GM21717 (cell line): ENCODE measurements around the gene PGM1.

Experiments used
- ATAC-seq: cut with Tn5 transposase; IDR thresholded peaks from one replicate; pipeline ENCODE4 v1.9.1; 2021; ENCODE audit warnings: mild to moderate bottlenecking, moderate library complexity; ENCODE audit not compliant: unreplicated experiment

PGM1 gene

DNA sequence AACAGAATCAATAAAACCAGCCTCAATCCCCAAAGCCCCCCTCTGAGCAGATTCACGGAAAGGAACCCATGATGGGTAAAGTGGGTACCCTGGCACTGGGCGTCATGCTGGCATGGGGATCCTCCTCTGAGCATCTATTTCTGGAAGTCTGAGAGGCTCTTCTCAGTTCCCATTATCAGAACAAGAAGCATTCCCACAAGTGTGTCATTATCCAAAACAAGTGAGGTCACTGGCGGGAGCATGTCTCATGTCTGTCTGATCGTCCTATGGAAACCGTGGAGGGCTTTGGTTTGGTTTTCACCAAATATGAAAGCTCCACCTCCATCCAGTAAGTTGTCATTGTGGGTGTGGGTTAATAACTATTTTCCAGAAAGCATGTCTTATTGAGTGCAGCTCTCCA lies 70.7 kb downstream of the PGM1 start:
- ATAC-seq: no peak

DNA sequence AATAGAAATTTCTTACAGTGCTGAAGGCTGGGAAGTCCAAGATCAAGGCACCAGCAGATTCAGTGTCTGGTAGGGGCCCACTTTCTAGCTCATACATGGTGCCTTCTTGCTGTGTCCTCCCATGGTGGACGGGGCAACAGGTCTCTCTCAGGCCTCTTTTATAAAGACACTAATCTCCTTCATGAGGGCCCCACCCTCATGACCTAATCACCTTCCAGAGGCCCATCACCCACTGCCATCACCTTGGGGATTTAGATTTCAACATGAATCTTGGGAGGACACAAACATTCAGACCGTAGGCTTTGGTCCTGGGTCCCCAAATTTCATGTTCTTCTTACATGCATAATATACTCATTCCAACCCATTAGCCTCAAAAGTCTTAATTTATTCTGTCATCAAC lies 71.5 kb downstream of the PGM1 start:
- no peak for ATAC-seq

DNA sequence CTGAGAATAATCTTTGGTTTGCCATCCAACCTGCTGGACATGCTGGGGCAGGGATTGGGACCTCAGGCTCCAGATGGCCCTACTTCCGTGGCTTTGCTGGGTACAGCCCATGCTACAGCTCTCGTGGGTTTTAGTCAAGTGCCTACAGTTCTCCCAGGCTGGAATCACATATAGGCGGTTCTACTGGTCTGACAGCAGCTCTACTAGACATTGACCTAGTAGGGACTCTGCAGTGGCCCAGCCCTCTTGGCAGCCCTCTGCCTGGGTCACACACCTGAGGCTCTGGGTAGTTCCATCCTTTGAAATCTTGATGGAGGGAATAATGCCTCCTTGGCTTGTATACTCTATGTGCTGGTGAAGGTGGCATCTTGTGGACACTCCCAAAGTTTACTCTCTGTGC lies 72.2 kb downstream of the PGM1 start:
- no peak for ATAC-seq

DNA sequence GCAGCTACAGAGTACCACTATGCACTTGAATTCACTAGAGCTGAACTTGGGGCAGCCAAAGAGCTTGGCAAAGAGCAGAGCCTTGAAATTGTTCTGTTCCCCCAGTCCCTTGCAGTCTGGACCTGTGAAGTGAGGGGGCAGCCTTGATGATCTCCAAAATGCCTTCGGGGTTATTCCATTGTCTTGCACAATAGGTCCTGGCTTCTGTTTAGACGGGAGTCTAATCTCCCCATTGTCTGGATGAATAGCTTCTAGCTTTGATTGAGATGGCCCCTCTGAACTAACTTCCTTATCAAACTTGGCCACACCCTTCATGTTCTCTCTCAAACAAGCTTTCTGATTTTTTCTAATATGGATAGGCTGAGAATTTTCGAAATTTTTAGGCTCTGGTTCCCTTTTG lies 72.6 kb downstream of the PGM1 start:
- ATAC-seq: no peak

DNA sequence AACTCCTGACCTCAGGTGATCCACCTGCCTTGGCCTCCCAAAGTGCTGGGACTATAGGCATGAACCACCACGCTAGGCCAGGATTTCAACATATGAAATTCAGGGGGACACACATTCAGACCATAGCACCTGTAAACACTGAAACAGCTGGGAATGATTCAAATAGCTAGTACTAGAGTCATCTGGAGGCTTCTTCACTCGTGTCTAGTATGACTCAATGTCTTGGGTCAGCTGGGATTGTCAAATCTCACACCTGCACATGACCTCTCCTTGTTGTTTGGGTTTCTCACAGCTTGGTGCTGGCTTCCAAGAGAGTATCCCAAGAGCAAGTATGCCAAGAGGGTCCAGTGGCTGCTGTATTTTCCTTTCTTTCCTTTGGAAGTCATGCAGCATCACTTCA lies 75.1 kb downstream of the PGM1 start:
- ATAC-seq: peak; percentile 61

DNA sequence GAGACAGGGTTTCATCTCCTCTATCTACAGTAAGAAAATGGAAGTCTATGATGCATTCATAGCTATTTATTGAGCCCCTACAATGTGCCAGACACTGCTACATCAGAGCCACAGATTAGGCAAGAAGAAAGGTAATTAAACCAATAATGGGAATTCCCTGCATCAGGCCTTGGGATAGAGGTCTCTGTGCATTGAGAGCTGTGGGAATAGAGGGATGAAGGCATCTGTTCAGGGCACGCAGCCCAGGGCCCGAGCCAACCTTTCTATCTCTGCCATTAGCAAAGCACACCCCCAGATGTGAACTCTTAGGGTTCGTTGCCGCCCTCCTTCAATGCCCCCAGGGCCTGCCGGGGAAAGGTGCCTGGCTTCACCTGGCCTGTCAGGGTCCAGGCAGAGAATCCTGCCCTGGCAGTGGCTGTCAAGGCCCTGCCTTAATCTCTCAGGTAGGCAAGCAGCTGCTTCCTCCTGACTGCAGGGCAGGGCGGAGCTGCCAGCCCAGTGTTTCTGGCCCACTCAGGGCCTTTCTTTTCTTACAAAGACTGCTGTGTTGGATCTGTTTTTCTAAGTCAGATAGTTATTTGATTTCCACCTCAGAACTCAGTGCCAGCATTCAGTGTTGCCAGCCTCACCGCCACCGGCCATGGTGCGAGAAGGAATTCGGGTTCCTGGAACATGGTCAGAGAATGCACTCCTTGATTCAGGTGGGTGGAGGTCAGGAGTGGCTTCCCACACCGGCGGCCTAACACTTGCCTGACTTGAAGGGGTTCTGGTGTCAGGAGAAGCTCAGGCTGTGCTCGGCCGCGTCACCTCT lies 76.1 kb downstream of the PGM1 start:
- ATAC-seq: no peak

DNA sequence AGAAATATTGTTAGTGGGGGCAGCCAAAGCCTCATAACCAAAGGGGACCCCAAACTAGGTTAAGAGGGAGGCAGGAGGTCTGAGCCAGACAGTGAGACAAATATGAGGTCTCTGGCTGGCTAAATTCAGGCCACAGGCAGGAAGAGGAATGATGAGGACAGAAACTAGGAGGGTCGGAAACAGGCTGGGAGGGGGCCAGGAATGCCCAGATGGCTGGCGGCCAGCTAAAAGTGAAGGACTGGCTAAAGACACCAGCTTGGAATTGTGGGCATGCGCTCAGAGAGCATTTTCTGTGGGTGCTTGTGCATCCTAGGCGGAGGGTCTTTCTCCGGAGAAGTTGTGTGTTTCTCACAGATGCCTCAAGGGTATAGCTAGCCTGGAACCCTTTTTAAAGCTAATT lies 77.0 kb downstream of the PGM1 start:
- ATAC-seq: no peak

DNA sequence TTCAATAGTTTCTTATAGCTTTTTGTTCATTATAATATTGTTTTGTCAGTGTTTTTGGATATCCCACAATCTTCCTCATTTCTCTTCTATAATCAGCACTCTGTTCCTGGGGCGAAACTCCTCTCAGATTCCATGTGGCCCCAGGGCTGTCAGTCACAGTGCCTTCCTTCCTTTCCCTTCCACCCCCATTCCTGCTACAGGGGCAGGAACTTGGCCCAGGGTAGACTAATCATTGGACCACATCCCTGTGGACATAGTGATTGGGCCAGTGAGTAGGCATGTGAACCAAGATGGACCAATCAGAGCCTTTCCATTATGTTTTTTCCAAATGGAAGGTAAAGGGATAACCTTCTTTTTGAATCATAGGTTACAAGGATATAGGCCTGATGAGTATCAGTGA lies 78.3 kb downstream of the PGM1 start:
- ATAC-seq: no peak

DNA sequence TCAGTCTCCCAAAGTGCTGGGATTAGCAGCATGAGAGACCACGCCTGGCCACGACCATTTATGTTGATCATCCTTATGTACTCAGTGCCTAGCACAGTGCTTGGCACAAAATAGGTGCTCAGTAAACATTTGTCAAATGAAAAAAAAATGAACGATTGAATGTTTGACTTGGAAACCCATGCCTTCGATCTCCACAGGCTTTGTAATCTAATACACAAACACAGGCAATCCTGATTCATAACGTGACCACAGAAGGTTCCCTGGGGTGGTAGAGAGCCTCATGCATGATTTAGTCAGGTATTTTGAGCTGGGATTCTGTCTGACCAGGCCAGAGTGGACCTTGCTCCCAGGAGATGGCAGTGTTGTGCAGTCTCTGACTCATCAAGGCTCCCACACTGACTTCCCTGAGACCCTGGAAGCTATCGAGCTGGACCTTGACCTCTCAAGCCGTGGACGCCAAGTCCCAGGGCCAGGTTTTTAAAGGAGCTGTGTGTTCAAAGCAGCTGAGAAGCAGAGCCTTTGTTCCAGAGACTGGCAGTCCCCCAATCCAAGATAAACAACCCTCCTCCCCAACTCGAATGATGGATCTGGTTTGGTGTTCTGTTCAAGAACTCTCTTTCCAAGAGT lies 81.1 kb downstream of the PGM1 start:
- peak; percentile 56 for ATAC-seq

DNA sequence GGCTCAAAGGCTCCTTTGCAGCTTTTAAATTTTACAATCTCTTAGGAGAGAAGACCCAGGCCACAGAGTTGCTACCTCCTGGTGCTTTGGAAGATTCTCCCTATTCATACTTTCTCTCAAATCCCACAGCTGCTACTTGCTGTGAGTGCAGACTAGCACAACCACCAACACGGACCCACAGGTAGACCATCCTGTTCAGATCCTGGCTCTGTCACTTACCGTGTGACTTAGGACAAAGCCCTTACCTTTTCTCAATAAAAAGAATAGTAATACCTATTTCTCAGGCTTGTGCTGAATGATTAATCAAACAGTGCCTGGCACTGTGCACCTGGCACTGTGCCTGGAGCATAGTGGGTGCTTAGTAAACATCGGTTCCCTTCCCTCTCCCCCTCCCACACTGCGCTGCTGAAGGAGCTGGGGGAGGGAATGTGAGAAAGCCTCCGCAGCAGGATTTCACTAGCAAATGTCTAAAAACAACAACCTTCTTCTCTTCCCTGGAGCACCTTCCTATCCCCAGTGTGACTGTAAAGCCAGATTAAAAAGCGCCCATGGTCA lies 81.7 kb downstream of the PGM1 start:
- no peak for ATAC-seq

DNA sequence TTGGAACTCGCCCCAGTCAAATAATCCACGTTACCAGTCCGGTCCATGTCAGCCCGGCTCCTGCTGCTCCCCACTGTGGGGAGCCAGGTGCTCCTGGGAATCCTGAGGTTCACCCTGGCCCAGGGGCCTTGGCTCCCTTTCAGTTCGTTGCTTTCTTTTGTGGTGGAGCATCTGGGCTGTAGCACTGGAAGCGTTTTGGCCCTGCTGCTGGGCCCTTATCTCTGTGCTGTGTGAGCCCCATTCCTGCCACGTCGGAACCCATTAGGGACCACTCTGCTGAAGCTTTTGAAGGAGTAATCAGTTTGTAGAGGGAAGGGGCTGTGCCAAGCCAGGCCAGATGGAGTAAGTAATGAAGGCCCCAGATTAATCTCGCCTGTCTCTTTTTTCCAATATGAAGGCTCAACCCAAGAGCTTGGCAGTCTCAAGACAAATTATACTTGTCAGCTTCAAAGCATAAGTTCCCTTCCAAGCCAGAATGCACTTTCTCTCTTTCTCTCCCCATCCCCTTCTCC lies 82.3 kb downstream of the PGM1 start:
- ATAC-seq: no peak

DNA sequence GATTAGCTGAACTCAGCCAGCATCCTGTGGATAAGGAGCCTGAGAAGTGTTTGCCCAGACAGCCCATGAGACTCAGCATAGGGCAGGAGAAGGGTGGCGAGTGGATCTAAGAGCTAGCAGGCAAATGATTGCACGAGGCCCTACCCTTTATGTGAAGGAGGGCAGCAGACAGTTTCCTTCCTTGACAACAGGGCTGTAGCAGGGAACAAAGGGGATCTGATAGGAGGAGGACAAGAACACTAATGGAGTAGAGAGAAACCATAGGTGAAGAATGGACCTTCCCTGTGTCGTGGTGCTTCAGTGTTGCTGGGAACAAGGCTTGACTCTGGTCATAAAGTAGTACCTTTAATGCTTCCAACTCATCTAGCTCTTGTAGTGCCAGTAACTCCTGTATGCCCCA lies 84.3 kb downstream of the PGM1 start:
- ATAC-seq: no peak

DNA sequence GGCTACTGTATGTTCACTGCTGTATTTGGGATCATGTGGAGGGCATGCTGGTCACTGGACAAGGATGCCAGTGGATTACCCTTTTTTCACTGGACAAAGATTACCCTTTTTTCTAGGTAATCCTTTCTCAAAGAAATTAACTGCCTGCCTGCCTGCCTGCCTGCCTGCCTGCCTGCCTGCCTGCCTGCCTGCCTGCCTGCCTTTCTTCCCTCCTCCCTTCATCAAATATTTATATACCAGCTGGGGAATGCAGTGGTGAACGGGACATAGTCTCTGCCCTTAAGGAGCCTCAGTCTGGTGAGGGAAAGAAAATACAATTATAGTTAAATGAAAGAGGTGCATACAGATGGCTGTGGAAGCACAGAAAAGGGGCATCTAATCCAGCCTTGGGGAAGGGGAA lies 85.0 kb downstream of the PGM1 start:
- no peak for ATAC-seq

DNA sequence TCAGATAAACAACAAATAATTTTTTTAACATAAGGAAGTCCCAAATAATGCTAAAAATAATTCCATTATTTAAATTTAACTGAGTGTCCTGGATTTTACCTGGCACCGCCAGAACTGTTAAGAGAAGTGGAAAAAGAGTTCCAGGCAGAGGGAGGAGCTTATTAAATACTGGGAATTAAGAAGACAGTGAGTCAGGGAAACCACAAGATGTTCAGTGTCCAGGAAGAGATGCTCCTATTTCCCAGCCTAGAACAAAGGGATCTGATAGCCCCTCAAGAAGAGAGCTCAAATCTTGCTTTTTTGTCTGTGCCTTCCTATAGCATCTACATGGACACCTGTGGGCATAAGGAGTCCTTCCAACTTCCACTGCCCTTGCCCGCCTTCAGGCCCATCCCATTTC lies 85.9 kb downstream of the PGM1 start:
- no peak for ATAC-seq

DNA sequence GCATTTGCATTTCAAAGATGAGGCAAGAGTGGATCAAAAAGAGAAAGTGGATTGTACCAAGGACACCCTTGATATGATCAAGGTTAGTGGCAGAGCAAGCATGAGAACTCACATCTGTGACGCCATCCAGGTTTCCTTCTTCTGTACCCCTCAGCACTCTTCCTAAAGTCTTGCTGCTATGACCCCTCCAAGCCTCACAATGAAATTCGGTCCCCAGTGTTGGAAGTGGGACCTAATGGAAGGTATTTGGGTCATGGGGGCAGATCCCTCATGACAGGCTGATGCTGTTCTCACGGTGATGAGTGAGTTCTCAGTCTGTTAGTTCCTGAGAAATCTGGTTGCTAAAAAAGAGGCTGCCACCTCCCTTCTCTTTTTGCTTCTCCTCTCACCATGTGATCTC lies 86.4 kb downstream of the PGM1 start:
- ATAC-seq: no peak

DNA sequence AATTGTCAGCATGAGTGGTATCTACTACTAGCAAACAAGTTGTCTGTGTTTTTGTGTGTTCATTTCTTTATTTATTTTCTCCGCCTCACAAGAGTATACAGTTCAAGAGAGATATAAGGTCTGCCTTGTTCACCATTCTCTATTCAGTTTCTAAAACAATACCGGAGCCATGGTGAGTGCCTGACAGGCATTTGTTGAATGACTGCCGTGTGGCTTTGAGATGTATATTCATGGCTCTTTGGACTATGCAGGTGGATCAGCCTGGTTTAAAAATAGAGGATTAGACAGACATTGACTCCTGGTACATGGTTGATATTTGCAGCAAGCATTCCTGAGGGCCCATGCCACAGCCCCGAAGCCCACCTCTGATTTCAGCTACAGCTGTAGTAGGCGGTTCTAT lies 89.7 kb downstream of the PGM1 start:
- no peak for ATAC-seq

DNA sequence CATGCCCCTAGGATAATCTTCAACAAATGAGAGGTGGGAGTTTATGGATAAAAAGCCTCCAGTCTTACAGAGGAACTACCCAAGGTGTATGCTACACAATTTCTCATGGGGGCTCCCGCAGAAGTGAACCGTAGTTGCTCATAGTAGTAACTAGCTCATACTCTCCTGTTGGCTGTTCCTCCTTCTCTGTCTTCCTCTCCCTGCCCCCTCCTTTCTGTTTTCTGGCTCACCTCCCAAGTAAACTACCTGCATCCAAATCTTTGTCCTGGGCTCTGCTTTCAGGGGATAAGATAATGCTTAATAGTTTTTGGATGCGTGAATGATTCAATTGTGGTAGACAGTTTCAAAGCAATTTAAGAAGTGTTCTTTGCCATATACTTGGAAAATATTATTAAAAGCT lies 90.5 kb downstream of the PGM1 start:
- no peak for ATAC-seq

DNA sequence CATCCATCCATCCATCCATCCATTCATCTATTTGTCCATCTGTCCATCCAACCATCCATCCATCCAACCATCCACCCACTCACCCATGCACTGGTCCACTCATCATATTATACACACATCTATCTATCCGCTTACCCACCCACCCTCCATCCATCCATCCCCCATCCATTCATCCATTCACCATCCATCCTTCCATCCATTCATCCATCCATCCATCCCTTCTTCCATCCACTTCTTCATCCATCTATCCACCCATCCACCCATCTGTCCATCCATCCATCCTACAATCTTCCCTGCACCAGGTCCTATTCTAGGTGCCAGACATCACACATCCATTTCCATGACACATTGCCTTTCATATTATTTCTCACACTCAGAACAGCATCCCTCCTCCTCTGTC lies 93.5 kb downstream of the PGM1 start:
- no peak for ATAC-seq

DNA sequence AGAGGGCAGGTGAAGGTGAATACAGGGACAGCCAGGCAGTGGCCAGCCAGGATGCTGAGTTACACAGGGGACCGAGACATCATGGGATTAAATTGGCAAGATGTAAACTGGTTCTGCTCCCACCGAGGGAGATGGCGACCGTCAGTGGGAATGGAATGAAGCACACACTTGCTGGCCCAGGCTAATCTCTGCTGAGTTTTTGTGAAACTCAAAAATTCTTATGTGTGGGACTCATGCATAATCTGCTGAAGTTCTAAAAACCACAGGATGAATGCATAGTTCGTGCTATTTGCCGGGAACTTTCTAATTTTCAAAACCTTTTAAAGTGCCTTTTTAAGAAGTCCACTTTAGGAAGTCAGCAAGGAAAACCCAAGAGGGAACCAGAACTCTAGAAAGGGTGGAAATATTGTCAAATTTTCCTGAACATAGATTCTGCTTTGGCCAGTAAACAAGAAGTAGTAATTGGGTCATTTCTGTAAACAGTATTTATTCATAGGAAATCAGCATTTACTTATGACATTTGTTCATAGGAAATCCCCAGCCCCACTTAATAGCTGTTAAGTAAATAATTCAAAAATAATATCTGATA lies 95.2 kb downstream of the PGM1 start:
- no peak for ATAC-seq

DNA sequence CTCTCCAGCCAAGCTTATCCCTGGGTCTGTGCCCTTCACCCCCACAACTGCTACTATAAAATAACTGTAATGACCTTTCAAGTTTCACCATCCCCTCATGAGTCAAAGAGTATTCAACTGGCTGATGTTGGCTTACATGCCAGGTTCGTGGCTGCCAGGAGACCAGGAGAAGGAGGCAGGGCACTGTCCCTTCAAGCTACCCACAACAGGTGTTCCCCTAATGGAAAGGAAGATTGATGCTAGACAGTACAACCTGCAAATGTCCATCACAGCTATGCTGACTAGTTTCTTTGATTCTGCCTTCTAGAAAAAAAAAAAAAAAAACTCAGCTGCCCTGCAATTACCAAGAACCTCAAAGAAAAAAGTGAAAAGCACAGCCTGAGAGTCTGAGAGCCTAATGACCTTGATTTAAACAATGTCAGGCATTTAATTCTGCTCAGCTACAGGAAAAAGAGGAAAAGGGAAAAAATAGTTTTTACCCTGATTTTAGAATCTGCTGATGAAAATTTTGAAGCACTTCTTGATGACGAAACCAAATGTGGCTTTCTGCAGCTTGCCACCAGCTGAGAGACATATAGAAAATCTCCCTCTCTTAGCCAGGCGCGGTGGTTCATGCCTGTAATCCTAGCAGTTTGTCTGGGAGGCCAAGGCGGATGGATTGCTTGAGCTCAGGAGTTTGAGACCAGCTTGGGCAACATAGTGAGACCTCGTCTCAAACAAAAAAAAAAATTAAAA lies 97.9 kb downstream of the PGM1 start:
- no peak for ATAC-seq

DNA sequence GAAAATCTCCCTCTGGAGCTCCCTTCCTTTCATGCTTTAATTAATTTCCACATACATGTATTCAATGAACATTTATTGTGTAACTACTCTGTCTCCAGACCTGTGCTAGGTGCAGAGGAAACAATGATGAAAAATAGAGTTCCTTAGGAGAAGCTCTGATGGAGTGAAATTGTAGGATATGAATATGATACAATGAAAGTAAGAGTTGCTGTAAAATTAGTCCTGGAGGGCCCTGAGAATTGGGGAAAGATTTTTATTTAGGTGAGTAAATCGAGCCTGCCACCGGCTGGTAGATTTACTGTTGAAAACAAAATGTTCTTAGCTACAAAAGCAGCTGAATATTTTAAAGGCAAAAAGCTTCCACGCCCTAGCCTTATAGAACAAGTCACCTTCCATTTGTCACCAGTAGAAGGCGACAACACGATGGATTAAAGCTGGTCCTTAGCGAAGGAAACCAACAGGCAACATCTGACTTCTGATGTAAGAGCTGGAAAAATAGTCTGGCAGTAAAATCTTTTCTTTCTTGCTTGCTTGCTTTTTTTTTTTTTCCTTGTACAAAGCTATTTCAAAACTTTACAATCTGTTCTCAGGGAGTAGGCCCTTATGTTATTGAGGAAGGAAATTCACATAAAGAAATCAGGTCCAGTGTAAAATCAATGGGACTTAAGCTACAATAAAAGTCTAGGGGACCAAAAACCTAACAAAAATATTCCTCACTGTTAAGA lies 98.7 kb downstream of the PGM1 start:
- peak; percentile 54 for ATAC-seq
